NCI-H774 (cell line): ENCODE results near the gene CDC37L1.
"Not testable (repeated sequence)": the region's sequence is repeated elsewhere in the genome, so short reads cannot be mapped to it uniquely, and the experiment has no call there.

Experiments used
- DNase-seq: peaks from one replicate; lab custom pipeline; 2025; lab: John Stamatoyannopoulos, UW

CDC37L1 gene

GRCh38 chr9:4754530-4754929 lies 75.2 kb downstream of the CDC37L1 start:
- DNase-seq: not testable (repeated sequence)

DNA sequence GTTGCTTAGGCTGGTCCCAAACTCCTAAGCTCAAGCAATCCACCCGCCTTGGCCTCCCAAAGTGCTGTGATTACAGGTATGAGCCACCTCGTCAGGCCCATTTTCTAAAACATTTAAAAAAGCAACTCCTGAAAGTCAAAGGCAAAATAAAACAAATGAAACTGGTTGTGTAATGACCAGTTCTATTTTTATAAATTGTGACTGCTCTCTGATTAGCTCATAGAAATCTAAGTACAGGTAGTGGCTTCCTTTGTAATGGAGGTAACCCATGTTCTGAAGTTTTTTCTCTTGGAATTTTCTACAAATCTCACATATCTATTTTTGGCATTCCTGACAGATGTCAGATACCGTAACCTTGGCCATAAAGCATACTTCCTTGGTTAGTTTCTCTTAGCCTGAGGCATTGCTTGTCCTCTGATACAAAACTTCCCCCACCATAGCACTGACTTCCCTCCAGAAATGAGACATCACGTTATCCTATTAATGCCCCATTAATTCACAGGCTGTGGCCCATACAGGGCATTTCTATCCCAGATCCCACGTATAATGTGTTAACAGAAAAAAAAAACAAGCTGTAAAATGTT lies 75.7 kb downstream of the CDC37L1 start:
- DNase-seq: no peak

GRCh38 chr9:4756420-4756819 lies 77.1 kb downstream of the CDC37L1 start:
- DNase-seq: no peak
